MM.1S (cell line): ENCODE data around the gene SLC2A3.

ENCODE experiments used
- CTCF ChIP-seq: fragments of 300-600 bp; sonication (generic); IDR thresholded peaks from 2 replicates; pipeline ENCODE4 v1.5.1; 2016; ENCODE audit warnings: antibody characterized with exemption, low read length, mixed read lengths
- EZH2phosphoT487 ChIP-seq: fragments of 300-600 bp; sonication (generic); IDR thresholded peaks from 2 replicates; pipeline ENCODE4 v1.6.1; 2018; ENCODE audit warnings: antibody characterized with exemption, low read length

GRCh38 chr12:7934889-7935492, 996 bp downstream of the SLC2A3 start:
- TF ChIP-seq CTCF (no peak), EZH2phosphoT487 (no peak)
